GM12865 (cell line): ENCODE data around the gene CACNA1C.

Experiments
- DNase-seq: peaks from one replicate; pipeline ENCODE4 v3.0.0; 2010; ENCODE audit warnings: low read depth
- H3K4me3 ChIP-seq: 2 replicates; pipeline ENCODE4 v1.5.1; 2011; ENCODE audit warnings: mild to moderate bottlenecking, low read depth, low read length, control low read depth
- TF ChIP-seq, protein P1 (sequence below): IDR thresholded peaks from 2 replicates; pipeline ENCODE4 v1.5.1; 2011; ENCODE audit warnings: low read length, control low read depth, low read depth, inconsistent platforms; ENCODE audit not compliant: insufficient read depth; ENCODE audit errors: missing control alignments

CACNA1C gene

DNA sequence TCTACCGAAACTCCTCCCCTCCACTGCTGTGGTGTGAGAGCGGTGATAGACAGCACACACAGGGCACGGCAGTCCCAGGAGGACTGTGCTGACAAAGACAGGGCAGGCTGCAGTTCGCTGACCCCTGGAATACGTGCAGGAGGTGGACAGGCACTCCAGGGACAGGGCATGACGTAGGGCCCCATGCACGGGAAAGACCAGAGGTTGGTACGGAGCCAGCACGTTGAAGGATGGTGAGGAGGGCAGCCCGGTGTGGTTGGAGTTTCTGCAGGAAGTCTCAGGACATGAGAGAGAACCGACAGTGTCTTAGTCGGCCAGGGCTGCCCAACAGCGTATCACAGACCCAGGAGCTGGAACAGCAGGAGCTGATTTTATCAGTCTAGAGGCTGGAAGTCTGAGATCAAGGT, 487.8 kb downstream of the CACNA1C start:
- TF ChIP-seq, protein P1, sequence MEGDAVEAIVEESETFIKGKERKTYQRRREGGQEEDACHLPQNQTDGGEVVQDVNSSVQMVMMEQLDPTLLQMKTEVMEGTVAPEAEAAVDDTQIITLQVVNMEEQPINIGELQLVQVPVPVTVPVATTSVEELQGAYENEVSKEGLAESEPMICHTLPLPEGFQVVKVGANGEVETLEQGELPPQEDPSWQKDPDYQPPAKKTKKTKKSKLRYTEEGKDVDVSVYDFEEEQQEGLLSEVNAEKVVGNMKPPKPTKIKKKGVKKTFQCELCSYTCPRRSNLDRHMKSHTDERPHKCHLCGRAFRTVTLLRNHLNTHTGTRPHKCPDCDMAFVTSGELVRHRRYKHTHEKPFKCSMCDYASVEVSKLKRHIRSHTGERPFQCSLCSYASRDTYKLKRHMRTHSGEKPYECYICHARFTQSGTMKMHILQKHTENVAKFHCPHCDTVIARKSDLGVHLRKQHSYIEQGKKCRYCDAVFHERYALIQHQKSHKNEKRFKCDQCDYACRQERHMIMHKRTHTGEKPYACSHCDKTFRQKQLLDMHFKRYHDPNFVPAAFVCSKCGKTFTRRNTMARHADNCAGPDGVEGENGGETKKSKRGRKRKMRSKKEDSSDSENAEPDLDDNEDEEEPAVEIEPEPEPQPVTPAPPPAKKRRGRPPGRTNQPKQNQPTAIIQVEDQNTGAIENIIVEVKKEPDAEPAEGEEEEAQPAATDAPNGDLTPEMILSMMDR, result no peak
- DNase-seq, result no peak
- no peak overlapping the region for H3K4me3 ChIP-seq

DNA sequence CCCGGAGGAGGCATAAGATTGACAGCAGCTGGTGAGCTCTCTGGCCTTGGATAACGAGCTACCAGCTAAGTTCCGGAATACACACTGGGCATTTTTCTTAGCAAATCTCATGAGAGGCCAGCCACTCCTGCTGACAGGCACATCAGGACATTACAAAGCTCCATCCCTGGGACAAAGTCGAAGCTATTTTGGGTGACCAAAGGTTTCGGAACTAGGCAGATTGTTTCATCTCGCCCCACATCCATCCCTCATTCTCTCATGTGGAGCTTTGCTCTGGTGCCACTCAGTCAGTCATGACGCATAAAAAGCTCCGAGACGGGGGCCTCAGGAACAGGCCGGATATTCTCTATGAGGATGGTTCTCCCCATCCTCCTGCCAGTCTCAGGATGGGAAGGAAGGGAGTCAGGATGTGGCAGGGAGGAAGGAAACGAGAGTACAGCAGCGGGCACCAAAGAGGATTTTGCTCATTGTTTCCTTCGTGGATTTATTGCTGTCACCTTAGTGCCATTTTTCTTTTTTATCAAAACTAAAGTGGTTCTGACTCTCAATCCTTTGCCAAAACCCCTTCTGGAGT, 488.9 kb downstream of the CACNA1C start:
- TF ChIP-seq, protein P1, result no peak
- no peak for DNase-seq
- no peak overlapping the region for H3K4me3 ChIP-seq

GRCh38 chr12:2543801-2544200, 491.0 kb downstream of the CACNA1C start:
- no peak overlapping the region for H3K4me3 ChIP-seq
- DNase-seq, result peak; percentile 62
- TF ChIP-seq, protein P1, result no peak

GRCh38 chr12:2544230-2544629, 491.4 kb downstream of the CACNA1C start:
- DNase-seq, result no peak
- TF ChIP-seq, protein P1, result no peak
- no peak overlapping the region for H3K4me3 ChIP-seq

DNA sequence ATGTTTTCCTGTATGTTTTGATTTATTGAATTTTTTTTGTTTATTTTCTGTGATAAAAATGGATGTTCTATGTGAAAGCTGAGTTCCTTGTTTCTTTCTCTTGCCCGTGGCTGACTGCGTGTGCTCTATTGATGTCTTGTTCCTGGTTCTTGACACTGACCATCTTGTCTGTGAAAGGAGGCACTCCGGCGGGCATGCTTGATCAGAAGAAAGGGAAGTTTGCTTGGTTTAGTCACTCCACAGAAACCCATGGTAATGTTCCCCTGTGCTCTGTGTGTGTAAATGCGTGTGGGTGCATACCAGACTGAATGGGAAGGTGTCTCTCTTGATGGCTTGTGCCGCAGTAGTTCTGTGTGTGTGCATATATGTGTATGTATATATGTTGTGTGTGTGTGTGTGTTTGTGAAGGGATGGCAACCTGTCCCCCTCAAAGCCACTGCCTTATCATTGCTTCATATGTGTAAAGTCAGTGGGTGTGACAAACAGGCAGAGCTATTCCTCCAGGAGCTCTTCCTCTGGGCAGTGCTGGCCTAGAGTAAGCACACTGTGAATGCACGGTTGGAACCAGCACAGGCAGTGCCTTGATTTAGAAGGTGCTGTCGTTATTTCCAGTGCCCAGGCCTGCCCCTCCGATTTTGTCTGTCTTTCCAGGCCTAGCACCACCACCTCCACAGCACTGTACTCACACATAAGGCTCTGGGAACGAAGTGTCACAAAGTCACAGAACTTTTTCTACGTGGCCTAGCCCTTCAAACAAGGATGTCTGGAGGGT, 494.7 kb downstream of the CACNA1C start:
- no peak for DNase-seq
- TF ChIP-seq, protein P1, result no peak
- no peak overlapping the region for H3K4me3 ChIP-seq

GRCh38 chr12:2548081-2548480, 495.3 kb downstream of the CACNA1C start:
- TF ChIP-seq, protein P1, result no peak
- no peak for DNase-seq
- H3K4me3 ChIP-seq, result no peak overlapping the region
